ENCODE results near the gene SLC25A21.

- no peak for TF ChIP-seq CTCF (IDR thresholded peaks at IDR 0.05 in 8 of 11, conservative IDR thresholded peaks at IDR 0.05 in 3 of 11)
- no peak for TF ChIP-seq POLR2A (IDR thresholded peaks at IDR 0.05)
These were observed 518.2 kb downstream of the SLC25A21 start for GRCh38 chr14:36653962-36654793.
